ENCODE results near the gene TIAM1.

Gene TIAM1

GRCh38 chr21:31283025-31283424 is 61.0 kb downstream of the TIAM1 start:
- no peak for DNase-seq (ENCODE audit: low spot score)

GRCh38 chr21:31282095-31282709 is 61.9 kb downstream of the TIAM1 start:
- no peak for DNase-seq (ENCODE audit: low spot score)

GRCh38 chr21:31281561-31281960 is 62.5 kb downstream of the TIAM1 start:
- no peak for DNase-seq (ENCODE audit: low spot score)

GRCh38 chr21:31279986-31280385 is 64.1 kb downstream of the TIAM1 start:
- no peak for DNase-seq (ENCODE audit: low spot score)

- no peak for DNase-seq (ENCODE audit: low spot score)
These were observed 64.8 kb downstream of the TIAM1 start for GRCh38 chr21:31279214-31279613.

- no peak for DNase-seq (ENCODE audit: low spot score)
These were observed 65.4 kb downstream of the TIAM1 start for GRCh38 chr21:31278511-31279130.

- no peak for DNase-seq (ENCODE audit: low spot score)
These were observed 67.4 kb downstream of the TIAM1 start for GRCh38 chr21:31276663-31277062.

- no peak for DNase-seq (ENCODE audit: low spot score)
These were observed 68.2 kb downstream of the TIAM1 start for GRCh38 chr21:31275901-31276300.

- DNase-seq (ENCODE audit: low spot score): no peak
These were observed 70.8 kb downstream of the TIAM1 start for GRCh38 chr21:31273278-31273677.

GRCh38 chr21:31268090-31268489 is 76.0 kb downstream of the TIAM1 start:
- DNase-seq (ENCODE audit: low spot score): no peak

GRCh38 chr21:31267644-31268043 is 76.4 kb downstream of the TIAM1 start:
- DNase-seq (ENCODE audit: low spot score): no peak

- no peak for DNase-seq (ENCODE audit: low spot score)
These were observed 77.8 kb downstream of the TIAM1 start for GRCh38 chr21:31266241-31266640.

GRCh38 chr21:31265366-31266013 is 78.6 kb downstream of the TIAM1 start:
- DNase-seq (ENCODE audit: low spot score): no peak

GRCh38 chr21:31264574-31264973 is 79.5 kb downstream of the TIAM1 start:
- DNase-seq (ENCODE audit: low spot score): no peak

- DNase-seq (ENCODE audit: low spot score): no peak
These were observed 81.3 kb downstream of the TIAM1 start for GRCh38 chr21:31262728-31263127.

GRCh38 chr21:31261759-31262158 is 82.3 kb downstream of the TIAM1 start:
- DNase-seq (ENCODE audit: low spot score): no peak

- DNase-seq (ENCODE audit: low spot score): no peak
These were observed 83.3 kb downstream of the TIAM1 start for GRCh38 chr21:31260790-31261189.

GRCh38 chr21:31258073-31258472 is 86.0 kb downstream of the TIAM1 start:
- DNase-seq (ENCODE audit: low spot score): no peak

GRCh38 chr21:31257265-31257664 is 86.8 kb downstream of the TIAM1 start:
- no peak for DNase-seq (ENCODE audit: low spot score)

- DNase-seq (ENCODE audit: low spot score): no peak
These were observed 88.2 kb downstream of the TIAM1 start for GRCh38 chr21:31255896-31256295.

- DNase-seq (ENCODE audit: low spot score): no peak
These were observed 89.0 kb downstream of the TIAM1 start for GRCh38 chr21:31255036-31255435.

- no peak for DNase-seq (ENCODE audit: low spot score)
These were observed 89.9 kb downstream of the TIAM1 start for GRCh38 chr21:31254131-31254530.

GRCh38 chr21:31253684-31254083 is 90.4 kb downstream of the TIAM1 start:
- no peak for DNase-seq (ENCODE audit: low spot score)

GRCh38 chr21:31252611-31253010 is 91.5 kb downstream of the TIAM1 start:
- no peak for DNase-seq (ENCODE audit: low spot score)

Measured in hematopoietic multipotent progenitor cell treated with erythropoietin and hydrocortisone succinate and interleukin-3 and kit ligand, for 17 days (in vitro differentiated cells).